PC-3 (cell line): Measurements from ENCODE around the gene GORASP1.

Experiments
- CTCF ChIP-seq: fragments of 300-600 bp; sonication (generic); conservative IDR thresholded peaks from 2 replicates; pipeline ENCODE4 v1.5.1; 2017; ENCODE audit warnings: antibody characterized with exemption, low read depth, mild to moderate bottlenecking, low read length
- EZH2 ChIP-seq: fragments of 300-600 bp; sonication (generic); IDR thresholded peaks from one replicate; pipeline ENCODE4 v1.6.1; 2017; ENCODE audit warnings: antibody characterized with exemption, mild to moderate bottlenecking, low read length; ENCODE audit not compliant: unreplicated experiment
- EZH2phosphoT487 ChIP-seq: fragments of 300-600 bp; sonication (generic); IDR thresholded peaks from 2 replicates; pipeline ENCODE4 v1.6.1; 2018; ENCODE audit warnings: mild to moderate bottlenecking, antibody characterized with exemption, low read length, borderline replicate concordance

DNA sequence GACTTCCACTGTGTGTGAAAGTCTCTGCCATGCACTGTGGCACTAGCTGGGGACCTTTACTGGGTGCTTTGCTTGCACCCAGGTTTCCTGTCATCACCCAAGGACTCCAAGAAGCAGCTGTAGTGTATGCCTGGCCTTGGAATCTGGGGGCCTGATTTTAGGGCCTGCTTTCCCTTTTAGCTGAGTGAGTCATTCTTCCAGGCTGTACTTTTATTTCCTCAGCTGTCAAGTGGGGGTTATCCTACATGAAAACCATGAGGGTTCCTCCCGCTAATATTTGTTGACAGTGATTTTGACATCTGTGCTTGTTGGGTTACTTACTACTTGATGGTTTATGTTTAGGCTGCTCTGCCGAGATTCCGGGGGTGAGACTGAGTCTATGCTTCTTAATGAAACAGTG lies 18.5 kb downstream of the GORASP1 start:
- TF ChIP-seq CTCF (no peak), EZH2 (no peak), EZH2phosphoT487 (no peak)
